CD4-positive, alpha-beta T cell (primary cell): ENCODE results near the gene SERINC4. TPM values are rescaled to one million over a fixed set of nuclear protein-coding genes. Genes with fewer than 3 reads are reported as not detected.
"Not testable (repeated sequence)": the region's sequence is repeated elsewhere in the genome, so short reads cannot be mapped to it uniquely, and the experiment has no call there.

Experiments
- ATAC-seq: fragments of 200-7000 bp; cut with Tn5 transposase; one replicate; pipeline ENCODE4 v1.10.0; 2022; ENCODE audit warnings: mild to moderate bottlenecking; ENCODE audit not compliant: poor library complexity
- CTCF ChIA-PET: fragments of 350-600 bp; sonication (Branson Sonifier 250); formaldehyde crosslinking; loops from one replicate; lab custom pipeline; 2021; ENCODE audit warnings: antibody characterized with exemption, inconsistent platforms; lab: Charles Lee
- POLR2A ChIA-PET: fragments of 350-600 bp; sonication (Branson Sonifier 250); formaldehyde crosslinking; loops from one replicate; lab custom pipeline; 2021; ENCODE audit warnings: antibody characterized with exemption, inconsistent platforms; lab: Charles Lee
- DNase-seq, 14 experiments: peaks; one replicate each; pipeline ENCODE4 v3.0.0-alpha.2; 2013 to 2020; ENCODE audit warnings: mixed read lengths in 2 of 14
- H3K27ac ChIP-seq, 2 donors: one replicate each; pipeline versions ENCODE4 v1.5.1 to v1.7.0; 2013; ENCODE audit warnings: low read length in 2 of 2, low read depth in 1 of 2, mild to moderate bottlenecking in 1 of 2
- H3K27me3 ChIP-seq, 2 experiments: 1 replicate in 1 of 2; 2 replicates in 1 of 2; pipeline versions ENCODE4 v1.6.1 to v1.7.0; 2013; ENCODE audit warnings: low read length in 2 of 2, control low read depth in 1 of 2, mild to moderate bottlenecking in 1 of 2, moderate library complexity in 1 of 2; ENCODE audit not compliant: insufficient read depth in 2 of 2, control insufficient read depth in 1 of 2
- H3K36me3 ChIP-seq: one replicate; pipeline ENCODE4 v1.6.1; 2013; ENCODE audit warnings: low read length, control low read depth; ENCODE audit not compliant: insufficient read depth
- H3K4me1 ChIP-seq: one replicate; pipeline ENCODE4 v1.6.1; 2013; ENCODE audit warnings: low read length, control low read depth; ENCODE audit not compliant: insufficient read depth
- H3K4me3 ChIP-seq: one replicate; pipeline ENCODE4 v1.5.1; 2013; ENCODE audit warnings: mild to moderate bottlenecking, low read length, moderate library complexity
- H3K9me3 ChIP-seq, 2 experiments: 1 replicate in 1 of 2; 2 replicates in 1 of 2; pipeline versions ENCODE4 v1.6.1 to v1.7.0; 2013; ENCODE audit warnings: low read length in 2 of 2, mild to moderate bottlenecking in 2 of 2, control low read depth in 1 of 2, moderate library complexity in 1 of 2; ENCODE audit not compliant: control insufficient read depth in 1 of 2, insufficient read depth in 1 of 2
- H3K27ac Mint-ChIP-seq: one replicate; pipeline ENCODE4 v1.8.0; 2020; ENCODE audit warnings: mixed read lengths
- H3K27me3 Mint-ChIP-seq: one replicate; pipeline ENCODE4 v1.8.0; 2021; ENCODE audit warnings: mixed read lengths
- H3K36me3 Mint-ChIP-seq: one replicate; pipeline ENCODE4 v1.8.0; 2021; ENCODE audit warnings: low read depth, mixed read lengths
- H3K4me1 Mint-ChIP-seq: one replicate; pipeline ENCODE4 v1.8.0; 2021; ENCODE audit warnings: low read depth, mixed read lengths
- H3K4me3 Mint-ChIP-seq: one replicate; pipeline ENCODE4 v1.8.0; 2020; ENCODE audit warnings: mild to moderate bottlenecking, mixed read lengths
- H3K9me3 Mint-ChIP-seq: one replicate; pipeline ENCODE4 v1.8.0; 2020; ENCODE audit warnings: mixed read lengths
- intact Hi-C, 2 experiments: fragments of 100-400 bp; cut with DNase I in 1 of 2; cut with micrococcal nuclease in 1 of 2; formaldehyde crosslinking; loops; one replicate each; pipeline versions ENCODE4 v1.15.1 to v1.9.0; 2023 to 2025; cut with DNase I, micrococcal nuclease
- total RNA-seq, 174 experiments: library from RNA in 2 of 174; stranded (reverse) in 2 of 174; gene quantifications; one replicate each; pipeline ENCODE4 v1.2.3 and lab custom pipeline; 2021 to 2026
- TF ChIP-seq, protein P1 (sequence below): fragments of 200-600 bp; IDR thresholded peaks from one replicate; pipeline ENCODE4 v1.8.0; 2022; ENCODE audit warnings: antibody characterized with exemption, mild to moderate bottlenecking

The SERINC4 gene
- total RNA-seq, 2 experiments from 2014 or later = 0.36 TPM; not detected in 1

GRCh38 chr15:43829951-43830540, 30.0 kb upstream of the SERINC4 start:
- H3K4me1 Mint-ChIP-seq = peaks cover 41% of the 10 kb centered on the region
- H3K4me1 ChIP-seq = peaks cover 53% of the 10 kb centered on the region
- ATAC-seq, DNase-seq, H3K9me3 Mint-ChIP-seq, POLR2A ChIA-PET, CTCF ChIA-PET, H3K27me3 ChIP-seq, H3K9me3 ChIP-seq, H3K27me3 Mint-ChIP-seq, H3K4me3 Mint-ChIP-seq, H3K27ac ChIP-seq, H3K36me3 Mint-ChIP-seq, H3K36me3 ChIP-seq, H3K4me3 ChIP-seq: not testable (repeated sequence)
- peak overlapping the region; percentile 28 for H3K27ac Mint-ChIP-seq
- intact Hi-C loops = loop anchor here (5.0 to 10.0 kb wide), 4 partner anchors 38 to 905 kb away; partner anchors contain the start of genes SERF2 (in 2 of the 2), CTDSPL2 (in 1 of the 2), GOLM2 (in 1 of the 2) and TTBK2 (in 1 of the 2)

DNA sequence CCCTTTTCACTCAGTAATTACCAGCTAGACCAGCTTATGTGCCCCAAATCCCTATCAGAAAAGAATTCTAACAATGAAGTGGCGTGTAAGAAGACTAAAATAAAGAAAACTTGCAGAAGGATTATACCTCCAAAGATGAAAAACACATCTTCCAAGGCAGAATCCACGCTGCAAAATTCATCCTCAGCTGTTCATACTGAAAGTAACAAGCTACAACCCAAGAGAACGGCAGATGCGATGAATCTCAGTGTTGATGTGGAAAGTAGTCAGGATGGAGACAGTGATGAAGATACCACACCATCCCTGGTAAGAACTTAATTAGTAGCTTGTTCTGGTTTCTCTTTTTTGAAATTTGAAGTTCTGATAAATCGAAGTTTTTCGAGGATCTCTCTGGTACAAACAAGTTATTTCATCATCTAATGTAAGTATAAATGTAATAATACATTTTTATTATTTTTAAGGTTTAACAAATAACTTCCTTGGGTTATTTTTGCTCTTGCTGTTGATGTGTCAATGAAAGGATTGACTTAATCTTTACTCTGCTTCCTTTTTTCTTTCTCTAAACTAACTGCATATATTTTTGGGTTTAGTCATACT, 28.1 kb upstream of the SERINC4 start:
- peaks cover 13% of the 10 kb centered on the region for H3K36me3 Mint-ChIP-seq
- H3K27me3 Mint-ChIP-seq = no peaks in the 10 kb centered on the region
- H3K27me3 ChIP-seq = no peaks in the 10 kb centered on the region
- H3K4me3 Mint-ChIP-seq = peak overlapping the region; percentile 88
- H3K4me1 Mint-ChIP-seq = peaks cover 56% of the 10 kb centered on the region
- no peaks in the 10 kb centered on the region for H3K36me3 ChIP-seq
- H3K27ac Mint-ChIP-seq = peak overlapping the region; percentile 89
- peak overlapping the region; percentile 47 to 86 for H3K27ac ChIP-seq
- POLR2A ChIA-PET = interaction anchor here (0.8 to 2.7 kb wide), 5 partner anchors 28 to 883 kb away, joined by 3 to 15 read pairs (median 5); partner anchors contain the start of genes B2M, ELL3, HYPK and PATL2
- peaks cover 63% of the 10 kb centered on the region for H3K4me1 ChIP-seq
- no peaks in the 10 kb centered on the region for H3K9me3 ChIP-seq
- ATAC-seq (no peak), DNase-seq (peak in 4 of 14 experiments; percentile 9 to 45 (median 41))
- peak overlapping the region; percentile 86 for H3K4me3 ChIP-seq
- TF ChIP-seq, protein P1, sequence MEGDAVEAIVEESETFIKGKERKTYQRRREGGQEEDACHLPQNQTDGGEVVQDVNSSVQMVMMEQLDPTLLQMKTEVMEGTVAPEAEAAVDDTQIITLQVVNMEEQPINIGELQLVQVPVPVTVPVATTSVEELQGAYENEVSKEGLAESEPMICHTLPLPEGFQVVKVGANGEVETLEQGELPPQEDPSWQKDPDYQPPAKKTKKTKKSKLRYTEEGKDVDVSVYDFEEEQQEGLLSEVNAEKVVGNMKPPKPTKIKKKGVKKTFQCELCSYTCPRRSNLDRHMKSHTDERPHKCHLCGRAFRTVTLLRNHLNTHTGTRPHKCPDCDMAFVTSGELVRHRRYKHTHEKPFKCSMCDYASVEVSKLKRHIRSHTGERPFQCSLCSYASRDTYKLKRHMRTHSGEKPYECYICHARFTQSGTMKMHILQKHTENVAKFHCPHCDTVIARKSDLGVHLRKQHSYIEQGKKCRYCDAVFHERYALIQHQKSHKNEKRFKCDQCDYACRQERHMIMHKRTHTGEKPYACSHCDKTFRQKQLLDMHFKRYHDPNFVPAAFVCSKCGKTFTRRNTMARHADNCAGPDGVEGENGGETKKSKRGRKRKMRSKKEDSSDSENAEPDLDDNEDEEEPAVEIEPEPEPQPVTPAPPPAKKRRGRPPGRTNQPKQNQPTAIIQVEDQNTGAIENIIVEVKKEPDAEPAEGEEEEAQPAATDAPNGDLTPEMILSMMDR = no peak
- H3K9me3 Mint-ChIP-seq = no peaks in the 10 kb centered on the region
- intact Hi-C loops = loop anchor here (5.0 to 10.0 kb wide), 4 partner anchors 36 to 903 kb away; partner anchors contain the start of genes SERF2 (in 2 of the 2), CTDSPL2 (in 1 of the 2), GOLM2 (in 1 of the 2) and TTBK2 (in 1 of the 2)
- CTCF ChIA-PET = interaction anchor here (1.0 to 1.5 kb wide), 2 partner anchors 12 to 51 kb away, joined by 3 to 5 read pairs; partner anchors contain the start of gene ELL3

- no peaks in the 10 kb centered on the region for H3K9me3 ChIP-seq
- DNase-seq (peak; percentile 27 to 88 (median 60)), ATAC-seq (peak; percentile 36)
- H3K27me3 ChIP-seq = no peaks in the 10 kb centered on the region
- H3K4me1 ChIP-seq = peaks cover 68% of the 10 kb centered on the region
- no peaks in the 10 kb centered on the region for H3K27me3 Mint-ChIP-seq
- H3K36me3 ChIP-seq = peaks cover 4% of the 10 kb centered on the region
- TF ChIP-seq, protein P1 = no peak
- H3K4me1 Mint-ChIP-seq = peaks cover 54% of the 10 kb centered on the region
- H3K4me3 ChIP-seq = peak within 1 kb of the TSS; percentile 86
- peak within 1 kb of the TSS; percentile 89 for H3K27ac Mint-ChIP-seq
- no peaks in the 10 kb centered on the region for H3K9me3 Mint-ChIP-seq
- H3K36me3 Mint-ChIP-seq = peaks cover 15% of the 10 kb centered on the region
- H3K4me3 Mint-ChIP-seq = peak within 1 kb of the TSS; percentile 88
- POLR2A ChIA-PET = interaction anchor here (0.7 to 3.4 kb wide), 6 partner anchors 27 to 1373 kb away, joined by 3 to 33 read pairs (median 7); partner anchors contain the start of genes ELL3, HYPK, SERF2 and SERINC4
- intact Hi-C loops = loop anchor here (5.0 to 10.0 kb wide), 4 partner anchors 34 to 902 kb away; partner anchors contain the start of genes SERF2 (in 2 of the 2), CTDSPL2 (in 1 of the 2), GOLM2 (in 1 of the 2) and TTBK2 (in 1 of the 2)
- peak within 1 kb of the TSS; percentile 65 to 86 for H3K27ac ChIP-seq
- CTCF ChIA-PET = interaction anchor here (1.5 kb wide), 1 partner anchor 14 kb away, joined by 3 read pairs; no protein-coding TSS in a partner anchor
Observed at GRCh38 chr15:43826508-43827341, 26.7 kb upstream of the SERINC4 start, which contains the start of gene WDR76. WDR76 (plus strand) TSS chr15:43827002; CDS start chr15:43827033, 31 bp downstream.
